GM23338 (cell line): ENCODE data around the gene ODF4. TPM values are rescaled to one million over a fixed set of nuclear protein-coding genes. Genes with fewer than 3 reads are reported as not detected.

Experiments
- ATAC-seq: fragments of 200-7000 bp; cut with Tn5 transposase; 3 replicates; pipeline ENCODE4 v1.9.1; 2020
- DNase-seq: peaks from one replicate; pipeline ENCODE4 v3.0.0-alpha.2; 2015; ENCODE audit warnings: low spot score
- H2AFZ ChIP-seq: fragments of 200-600 bp; sonication (generic); 2 replicates; pipeline ENCODE4 v1.8.0; 2016; ENCODE audit warnings: antibody characterized with exemption, mild to moderate bottlenecking, moderate library complexity
- H3F3A ChIP-seq: fragments of 200-600 bp; sonication (generic); replicated peaks from 2 replicates; pipeline ENCODE4 v1.8.0; 2017; ENCODE audit warnings: antibody characterized with exemption, mixed run types, low read depth
- H3K27ac ChIP-seq: fragments of 200-600 bp; sonication (generic); 2 replicates; pipeline ENCODE4 v1.6.1; 2016; ENCODE audit warnings: low read depth
- H3K27me3 ChIP-seq: fragments of 200-600 bp; sonication (generic); 2 replicates; pipeline ENCODE4 v1.8.0; 2016; ENCODE audit warnings: mild to moderate bottlenecking, mixed run types, moderate library complexity; ENCODE audit not compliant: insufficient read depth
- H3K36me3 ChIP-seq: fragments of 200-600 bp; sonication (generic); 2 replicates; pipeline ENCODE4 v1.8.0; 2016; ENCODE audit warnings: mild to moderate bottlenecking; ENCODE audit not compliant: insufficient read depth
- H3K4me1 ChIP-seq: fragments of 200-600 bp; sonication (generic); 2 replicates; pipeline ENCODE4 v1.8.0; 2016; ENCODE audit warnings: mild to moderate bottlenecking, moderate library complexity; ENCODE audit not compliant: insufficient read depth
- H3K4me2 ChIP-seq: fragments of 200-600 bp; sonication (generic); 2 replicates; pipeline ENCODE4 v1.7.1; 2017; ENCODE audit warnings: mixed run types
- H3K4me3 ChIP-seq: fragments of 200-600 bp; sonication (generic); 2 replicates; pipeline ENCODE4 v1.6.1; 2016; ENCODE audit warnings: mixed run types
- H3K79me2 ChIP-seq: fragments of 200-600 bp; sonication (generic); replicated peaks from 2 replicates; pipeline ENCODE4 v1.8.0; 2017; ENCODE audit warnings: mild to moderate bottlenecking; ENCODE audit not compliant: insufficient read depth
- H3K9me2 ChIP-seq: fragments of 200-600 bp; sonication (generic); 2 replicates; pipeline ENCODE4 v1.8.0; 2017; ENCODE audit not compliant: insufficient read depth
- H4K20me1 ChIP-seq: fragments of 200-600 bp; sonication (generic); replicated peaks from 2 replicates; pipeline ENCODE4 v1.8.0; 2017; ENCODE audit warnings: mild to moderate bottlenecking; ENCODE audit not compliant: insufficient read depth
- H3K27ac Mint-ChIP-seq: 2 replicates; pipeline ENCODE4 v1.8.0; 2020; ENCODE audit warnings: inconsistent platforms, mild to moderate bottlenecking, moderate library complexity, mixed read lengths
- H3K27me3 Mint-ChIP-seq: 3 replicates; pipeline ENCODE4 v1.8.0; 2022; ENCODE audit warnings: low read depth, mild to moderate bottlenecking, moderate library complexity, mixed read lengths, inconsistent platforms; ENCODE audit not compliant: insufficient read depth, poor library complexity
- H3K36me3 Mint-ChIP-seq: 3 replicates; pipeline ENCODE4 v1.8.0; 2021; ENCODE audit warnings: low read depth, mild to moderate bottlenecking, inconsistent platforms, moderate library complexity, mixed read lengths
- H3K4me1 Mint-ChIP-seq: 3 replicates; pipeline ENCODE4 v1.8.0; 2020; ENCODE audit warnings: mild to moderate bottlenecking, inconsistent platforms, mixed read lengths
- H3K4me3 Mint-ChIP-seq: 3 replicates; pipeline ENCODE4 v1.8.0; 2021; ENCODE audit warnings: moderate library complexity, mild to moderate bottlenecking, inconsistent platforms, mixed read lengths
- H3K9me3 Mint-ChIP-seq: 3 replicates; pipeline ENCODE4 v1.8.0; 2020; ENCODE audit warnings: moderate library complexity, mild to moderate bottlenecking, inconsistent platforms, mixed read lengths
- CTCF ChIP-seq, 2 experiments: fragments of 200-600 bp in 1 of 2; sonication (generic) in 1 of 2; conservative IDR thresholded peaks; 2 replicates each; pipeline versions ENCODE4 v1.5.1 to v1.6.1; 2016 to 2017; ENCODE audit warnings: antibody characterized with exemption in 2 of 2, low read depth in 2 of 2, mild to moderate bottlenecking in 2 of 2, moderate library complexity in 1 of 2
- NANOG ChIP-seq: IDR thresholded peaks from 2 replicates; pipeline ENCODE4 v1.6.1; 2016; ENCODE audit warnings: antibody characterized with exemption, borderline replicate concordance
- REST ChIP-seq: IDR thresholded peaks from one replicate; pipeline ENCODE4 v1.6.1; 2018; ENCODE audit warnings: antibody characterized with exemption; ENCODE audit not compliant: unreplicated experiment
- STAT1 ChIP-seq: IDR thresholded peaks from one replicate; pipeline ENCODE4 v1.6.1; 2016; ENCODE audit warnings: antibody characterized with exemption; ENCODE audit not compliant: unreplicated experiment
- polyA plus RNA-seq: library from polyadenylated mRNA; unstranded; fragments of >200 nt; fragmentation: Nextera tagmentation; extraction: Ambion mirVana; gene quantifications from 2 replicates; pipeline ENCODE4 v1.2.1, GENCODE V29; 2016
- total RNA-seq: library from RNA; depleted of rRNA; stranded (reverse); fragments of >200 nt; shearing (Covaris generic); gene quantifications from 2 replicates; pipeline ENCODE4 v1.2.3, GENCODE V29; 2014

The ODF4 gene
- total and polyA plus RNA-seq, 2 experiments from 2014 or later, result not detected

GRCh38 chr17:8324132-8324531 lies 15.5 kb upstream of the ODF4 start:
- Histone ChIP-seq H3F3A (no peaks in the 10 kb centered on the region), H2AFZ (no peak overlapping the region), H3K79me2 (no peaks in the 10 kb centered on the region), H3K4me3 (no peak overlapping the region), H3K4me2 (no peak overlapping the region), H3K36me3 (no peaks in the 10 kb centered on the region), H4K20me1 (0 out of 2 replicates have a peak, but pooled peaks cover 3% of the 10 kb centered on the region), H3K27me3 (peaks cover 33% of the 10 kb centered on the region), H3K9me2 (no peaks in the 10 kb centered on the region), H3K27ac (no peak overlapping the region), H3K4me1 (peaks cover 12% of the 10 kb centered on the region; the same call in 1 of the 2 replicates)
- TF ChIP-seq STAT1, result no peak
- TF ChIP-seq CTCF (conservative IDR thresholded peaks at IDR 0.05; ENCODE audit: low read depth in 2 of 2), result peak; percentile 29 to 50; a peak in 3 of 4 replicates
- no peaks in the 10 kb centered on the region; the same call in 2 of the 3 replicates for H3K9me3 Mint-ChIP-seq
- no peak overlapping the region for H3K27ac Mint-ChIP-seq
- peaks cover 4% of the 10 kb centered on the region; the same call in 1 of the 3 replicates for H3K36me3 Mint-ChIP-seq
- no peak for DNase-seq
- H3K27me3 Mint-ChIP-seq, result peaks cover 26% of the 10 kb centered on the region
- H3K4me3 Mint-ChIP-seq, result no peak overlapping the region
- ATAC-seq, result no peak
- peaks cover 15% of the 10 kb centered on the region for H3K4me1 Mint-ChIP-seq

GRCh38 chr17:8324923-8325322 lies 14.7 kb upstream of the ODF4 start:
- Histone ChIP-seq H3K4me3 (no peak overlapping the region), H3K36me3 (no peaks in the 10 kb centered on the region), H4K20me1 (0 out of 2 replicates have a peak, but pooled peaks cover 3% of the 10 kb centered on the region), H3K4me2 (no peak overlapping the region), H3F3A (no peaks in the 10 kb centered on the region), H3K27me3 (peaks cover 33% of the 10 kb centered on the region), H3K79me2 (no peaks in the 10 kb centered on the region), H3K9me2 (no peaks in the 10 kb centered on the region), H3K27ac (no peak overlapping the region), H2AFZ (no peak overlapping the region), H3K4me1 (peaks cover 12% of the 10 kb centered on the region; the same call in 1 of the 2 replicates)
- Mint-ChIP-seq H3K9me3 (no peaks in the 10 kb centered on the region; the same call in 2 of the 3 replicates), H3K4me3 (no peak overlapping the region), H3K4me1 (peaks cover 15% of the 10 kb centered on the region), H3K27ac (no peak overlapping the region), H3K27me3 (peaks cover 24% of the 10 kb centered on the region), H3K36me3 (peaks cover 3% of the 10 kb centered on the region; the same call in 1 of the 3 replicates)
- no peak for TF ChIP-seq NANOG
- no peak for DNase-seq
- ATAC-seq, result no peak

GRCh38 chr17:8326511-8327302 lies 12.9 kb upstream of the ODF4 start:
- H3K79me2 ChIP-seq, result no peaks in the 10 kb centered on the region
- peaks cover 12% of the 10 kb centered on the region; the same call in 1 of the 2 replicates for H3K4me1 ChIP-seq
- Mint-ChIP-seq H3K36me3 (no peaks in the 10 kb centered on the region), H3K27me3 (peaks cover 29% of the 10 kb centered on the region), H3K27ac (no peak overlapping the region), H3K4me1 (peaks cover 12% of the 10 kb centered on the region), H3K9me3 (no peaks in the 10 kb centered on the region), H3K4me3 (peak overlapping the region; percentile 79)
- H3K36me3 ChIP-seq, result no peaks in the 10 kb centered on the region
- peak overlapping the region; percentile 83 for H3K4me3 ChIP-seq
- H3K27ac ChIP-seq, result no peak overlapping the region
- H3F3A ChIP-seq, result no peaks in the 10 kb centered on the region
- H3K27me3 ChIP-seq, result peaks cover 33% of the 10 kb centered on the region
- DNase-seq, result peak; percentile 61
- H3K9me2 ChIP-seq, result no peaks in the 10 kb centered on the region
- peak overlapping the region; percentile 99 for H2AFZ ChIP-seq
- 0 out of 2 replicates have a peak, but pooled peaks cover 3% of the 10 kb centered on the region for H4K20me1 ChIP-seq
- H3K4me2 ChIP-seq, result peak overlapping the region; percentile 93
- peak; percentile 83 for ATAC-seq
- TF ChIP-seq REST, result no peak
